Amniotic stem cell (primary cell): ENCODE data around the gene BAHD1.
A peak's percentile ranks its signal among the peaks of the same experiment; 100 is the strongest.

Experiments used
- DNase-seq: peaks from one replicate; lab custom pipeline; 2025; lab: John Stamatoyannopoulos, UW

The BAHD1 gene

GRCh38 chr15:40467261-40467615, 26.5 kb downstream of the BAHD1 start:
- no peak for DNase-seq

GRCh38 chr15:40468898-40469331, 28.2 kb downstream of the BAHD1 start:
- no peak for DNase-seq

- no peak for DNase-seq
These were observed 29.1 kb downstream of the BAHD1 start for GRCh38 chr15:40469776-40470390.

DNA sequence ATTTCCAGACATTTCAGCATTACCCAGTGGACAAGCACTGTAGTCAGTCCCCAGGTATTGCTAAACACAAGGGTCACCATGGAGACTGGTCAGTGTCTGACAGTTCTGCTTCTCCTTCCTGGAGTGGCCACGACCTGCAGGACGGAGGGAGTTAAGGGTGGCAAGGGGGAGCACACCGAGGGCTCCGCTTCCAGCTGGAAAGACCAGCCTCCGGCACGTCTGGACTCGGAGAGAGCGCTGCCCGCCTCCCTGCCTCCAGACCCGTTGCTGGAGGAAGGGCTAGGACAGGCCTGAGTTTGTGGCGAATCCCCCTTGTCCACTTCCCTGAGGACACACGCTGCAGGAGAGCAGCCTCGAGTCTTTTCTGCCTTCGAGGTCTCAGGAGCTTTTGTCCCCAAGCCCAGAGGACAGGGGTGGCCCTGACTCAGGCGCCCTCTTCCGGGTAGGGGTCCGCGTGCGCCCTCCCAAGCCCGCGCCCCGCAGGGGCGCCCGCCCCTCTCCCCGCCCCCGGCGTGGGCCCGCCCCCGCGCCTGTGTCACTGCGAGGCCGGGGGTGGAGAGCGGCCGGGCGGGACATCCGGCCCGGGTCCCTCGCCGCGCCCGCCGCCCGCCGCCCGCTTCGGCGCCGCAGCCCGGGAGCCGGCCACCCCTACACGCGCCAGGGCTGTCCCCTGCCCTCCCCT, 29.8 kb downstream of the BAHD1 start, which contains the start of gene CHST14:
Gene CHST14, plus strand, starts transcription at position 562 of the 682 bp plus-strand sequence. CDS start 230 bp downstream, outside the sequence.
- DNase-seq, result peak; percentile 25

- no peak for DNase-seq
These were observed 30.5 kb downstream of the BAHD1 start for GRCh38 chr15:40471105-40471807.

DNA sequence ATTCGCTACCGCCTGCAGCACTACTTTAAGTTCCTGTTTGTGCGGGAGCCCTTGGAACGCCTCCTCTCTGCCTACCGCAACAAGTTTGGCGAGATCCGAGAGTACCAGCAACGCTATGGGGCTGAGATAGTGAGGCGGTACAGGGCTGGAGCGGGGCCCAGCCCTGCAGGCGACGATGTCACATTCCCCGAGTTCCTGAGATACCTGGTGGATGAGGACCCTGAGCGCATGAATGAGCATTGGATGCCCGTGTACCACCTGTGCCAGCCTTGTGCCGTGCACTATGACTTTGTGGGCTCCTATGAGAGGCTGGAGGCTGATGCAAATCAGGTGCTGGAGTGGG, 31.0 kb downstream of the BAHD1 start:
- DNase-seq, result no peak

GRCh38 chr15:40472171-40472727, 31.5 kb downstream of the BAHD1 start:
- no peak for DNase-seq

- no peak for DNase-seq
These were observed 33.8 kb downstream of the BAHD1 start for GRCh38 chr15:40474581-40474980.

- DNase-seq, result no peak
These were observed 37.0 kb downstream of the BAHD1 start for GRCh38 chr15:40477642-40478327.

- DNase-seq, result no peak
These were observed 38.3 kb downstream of the BAHD1 start for GRCh38 chr15:40479024-40479423.

DNA sequence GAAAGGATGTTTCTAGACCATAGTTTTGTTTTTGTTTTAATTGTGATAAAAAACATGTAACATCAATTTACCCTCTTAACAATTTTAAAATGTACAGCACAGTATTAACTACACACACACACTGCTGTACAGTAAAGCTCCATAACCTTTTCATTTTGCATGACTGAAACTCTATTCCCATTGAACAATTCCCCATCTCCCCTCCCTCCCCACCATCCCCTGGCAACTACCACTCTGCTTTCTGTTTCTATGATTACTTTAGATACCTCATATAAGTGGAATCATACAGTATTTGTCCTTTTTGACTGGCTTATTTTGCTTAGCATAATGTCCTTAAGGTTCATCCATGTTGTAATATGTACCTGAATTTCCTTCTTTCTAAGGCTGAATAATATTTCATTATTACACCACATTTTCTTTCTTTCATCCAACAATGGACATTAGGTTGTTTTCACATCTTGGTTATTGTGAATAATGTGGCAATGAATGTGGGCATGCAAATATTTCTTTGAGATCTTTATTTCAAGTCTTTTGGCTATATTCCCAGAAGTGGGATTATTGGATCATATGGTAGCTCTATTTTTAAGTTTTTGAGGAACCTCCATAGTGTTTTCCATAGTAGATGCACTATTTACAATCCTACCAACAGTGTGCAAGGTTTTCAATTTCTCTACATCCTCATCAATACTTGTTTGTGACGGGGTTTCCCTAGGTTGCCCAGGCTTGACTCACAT, 40.8 kb downstream of the BAHD1 start:
- DNase-seq, result no peak

GRCh38 chr15:40483919-40484318, 43.2 kb downstream of the BAHD1 start:
- DNase-seq, result no peak

DNA sequence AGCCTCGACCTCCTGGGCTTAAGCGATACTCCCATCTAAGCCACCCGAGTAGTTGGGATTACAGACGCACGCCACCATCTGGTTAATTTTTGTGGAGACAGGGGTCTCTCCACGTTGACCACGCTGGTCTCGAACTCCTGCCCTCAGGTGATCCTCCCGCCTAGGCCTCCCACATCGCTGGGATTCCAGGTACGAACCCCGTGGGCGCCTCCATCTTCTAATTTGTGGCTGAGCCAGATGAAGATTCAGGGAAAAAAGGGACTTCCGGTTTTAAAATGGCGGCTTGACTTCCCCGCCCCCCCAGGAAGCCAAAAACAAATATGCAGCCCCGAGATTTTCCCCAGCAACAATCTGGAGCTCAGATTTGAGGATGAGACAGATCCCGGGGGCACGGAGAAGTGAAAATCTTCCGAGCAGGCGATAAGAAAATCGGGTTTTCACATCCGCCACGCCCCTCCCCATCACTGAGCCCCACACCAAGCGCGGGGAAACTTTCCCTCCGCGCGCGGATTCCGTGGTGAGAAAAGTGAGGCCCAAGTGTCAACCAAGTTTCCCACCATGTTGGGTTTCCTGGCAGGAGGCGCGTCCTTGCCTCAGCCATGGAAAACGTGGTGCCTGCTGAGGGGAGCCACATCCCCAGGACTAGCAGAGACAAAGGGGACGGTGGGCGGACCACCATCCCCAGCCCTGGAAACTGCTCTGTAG, 45.5 kb downstream of the BAHD1 start:
- no peak for DNase-seq

- no peak for DNase-seq
These were observed 47.3 kb downstream of the BAHD1 start for GRCh38 chr15:40487816-40488682.

- no peak for DNase-seq
These were observed 48.8 kb downstream of the BAHD1 start for GRCh38 chr15:40489274-40490175.

DNA sequence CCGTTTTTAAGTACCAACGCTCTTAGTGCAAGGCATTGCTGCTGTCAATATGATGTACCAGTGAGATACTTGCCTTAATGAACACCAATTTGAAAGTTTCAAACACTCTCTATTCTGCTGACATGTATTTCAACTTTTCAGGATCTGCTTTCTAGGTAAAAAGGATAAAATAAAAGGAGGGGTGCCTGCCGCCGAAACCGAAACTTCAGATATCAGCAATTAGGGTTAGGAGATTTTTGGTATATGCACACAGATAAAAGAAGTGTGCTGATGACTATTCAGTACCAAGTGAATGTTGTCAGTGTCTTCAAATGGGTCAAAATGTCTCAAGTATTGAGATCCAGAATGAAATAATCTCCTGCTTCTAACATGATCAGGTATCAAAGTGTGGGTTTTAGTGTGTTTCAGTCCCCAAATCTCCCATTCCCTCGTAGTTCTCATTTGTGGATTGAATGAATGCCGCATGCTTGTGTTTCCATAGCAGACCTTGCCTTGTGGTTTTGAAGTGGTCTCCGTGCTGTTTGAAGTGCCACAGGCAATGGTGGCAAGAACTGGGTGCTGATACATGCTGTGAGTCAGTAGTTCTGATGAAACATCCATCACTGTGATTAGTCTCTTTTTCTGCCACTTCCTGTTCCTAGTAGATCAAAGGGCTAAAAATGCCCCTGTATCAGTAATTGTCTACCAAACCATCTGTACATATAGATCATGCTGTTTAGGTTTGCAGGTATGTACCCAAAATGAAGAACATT, 52.5 kb downstream of the BAHD1 start:
- no peak for DNase-seq

DNA sequence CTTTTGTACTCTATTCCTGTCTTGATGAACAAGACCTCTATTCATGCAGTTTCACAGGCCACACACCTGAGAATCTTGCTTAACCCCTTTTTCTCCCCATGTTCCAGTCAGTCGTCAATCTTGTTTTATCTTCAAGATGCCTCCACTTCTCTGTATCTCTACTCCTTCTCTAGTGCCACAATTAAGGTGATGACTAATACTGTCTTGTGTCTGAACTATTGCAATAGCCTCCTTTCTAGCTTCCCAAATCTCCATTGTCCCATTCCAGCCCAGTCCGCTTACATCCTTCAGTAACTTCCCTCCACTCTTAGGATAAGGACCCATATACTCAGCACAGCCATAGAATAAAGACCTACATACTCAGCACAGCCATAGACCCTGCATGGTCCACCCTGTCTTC, 54.8 kb downstream of the BAHD1 start:
- no peak for DNase-seq

DNA sequence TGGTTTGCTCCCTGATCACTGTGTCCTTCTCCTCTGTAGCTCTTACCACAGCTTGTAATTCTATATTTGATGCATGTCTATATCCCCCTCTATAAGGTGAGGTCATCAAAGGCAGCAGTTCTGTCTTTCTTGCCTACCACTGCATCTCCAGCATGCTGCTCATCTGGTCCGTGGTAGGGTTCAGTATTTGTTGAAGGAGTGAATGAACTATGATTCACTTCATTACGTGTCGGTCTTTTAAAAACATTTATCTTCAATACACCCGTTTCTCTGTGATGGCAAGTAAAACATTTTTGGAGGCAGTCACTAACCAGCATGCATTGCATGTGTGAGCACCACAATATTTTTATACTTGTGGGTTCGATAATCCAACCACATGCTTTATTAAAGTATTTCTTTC, 57.7 kb downstream of the BAHD1 start:
- peak; percentile 47 for DNase-seq
